ENCODE measurements around the gene NPTX2. TPM values are rescaled to one million over a fixed set of nuclear protein-coding genes. Genes with fewer than 3 reads are reported as not detected.

NPTX2 gene
- total and polyA plus RNA-seq, 2 of the 8 experiments (the other 6 are each of a cell fraction or from before 2014, with no cell fraction given), result 18.4 to 19.2 TPM

GRCh38 chr7:98662289-98662688 is 45.2 kb downstream of the NPTX2 start:
- no peak overlapping the region for H2AK5ac ChIP-seq (ENCODE audit: low read depth, low read length)
- H4K5ac ChIP-seq (ENCODE audit: insufficient read length, low read depth, low read length), result no peak overlapping the region
- H3K27ac ChIP-seq (ENCODE audit: low read depth, low read length), result no peak overlapping the region
- 85% methylated on average over 4 of the region's 4 CpGs; no CpG with 5 or more reads in 1 of the 2 experiments for WGBS, 2 experiments (ENCODE audit: extremely low coverage in 1 of 2, insufficient coverage in 1 of 2, insufficient read length in 1 of 2, insufficient replicate concordance in 2 of 2, low coverage in 1 of 2, low lambda C conversion rate in 2 of 2, missing lambda C conversion rate in 1 of 2)
- no peak overlapping the region for H2BK5ac ChIP-seq (ENCODE audit: low read depth, low read length)
- ChIA-PET POLR2A (ENCODE audit: partially characterized antibody) (no interaction called here), CTCF (ENCODE audit: partially characterized antibody) (interaction anchor here (0.6 to 1.9 kb wide), 3 partner anchors 11 to 22 kb away, joined by 3 to 4 read pairs (median 3); no protein-coding TSS in a partner anchor)
- no peak overlapping the region for H4K91ac ChIP-seq (replicated peaks; ENCODE audit: insufficient read length, low read length)
- no peak overlapping the region for H3K14ac ChIP-seq (ENCODE audit: insufficient read length)
- TF ChIP-seq CBX8 (IDR thresholded peaks at IDR 0.05; ENCODE audit: borderline replicate concordance, low read depth, low read length), result no peak
- TF ChIP-seq BRCA1 (IDR thresholded peaks at IDR 0.05; ENCODE audit: low read depth, low read length), result no peak
- TF ChIP-seq SRF (IDR thresholded peaks at IDR 0.05; ENCODE audit: low read depth, low read length), result no peak
- no peak for TF ChIP-seq EZH2 (IDR thresholded peaks at IDR 0.05; ENCODE audit: low read depth, low read length, severe bottlenecking)
- no peak overlapping the region for H3K56ac ChIP-seq (replicated peaks; ENCODE audit: insufficient read length, low read depth, low read length)
- no peak overlapping the region for H2BK20ac ChIP-seq (ENCODE audit: low read length)
- no peak overlapping the region for H3K4me2 ChIP-seq (ENCODE audit: insufficient read depth in 1 of 2, low read depth in 2 of 2, low read length in 2 of 2)
- no peaks in the 10 kb centered on the region for H3K36me3 ChIP-seq (ENCODE audit: control insufficient read depth in 2 of 4, insufficient read depth in 4 of 4, low read length in 3 of 4)
- H3K4me3 ChIP-seq (ENCODE audit: extremely low read depth in 1 of 4, insufficient read depth in 2 of 4, low read depth in 3 of 4, low read length in 4 of 4), result no peak overlapping the region
- H3K4ac ChIP-seq (replicated peaks; ENCODE audit: insufficient read length, low read depth, low read length), result no peak overlapping the region
- no peaks in the 10 kb centered on the region for H3K23me2 ChIP-seq (ENCODE audit: low read depth, low read length)
- no peaks in the 10 kb centered on the region for H3K4me1 ChIP-seq (replicated peaks in 1 of 4; ENCODE audit: control insufficient read depth in 3 of 4, insufficient read depth in 4 of 4, low read length in 3 of 4)
- no peaks in the 10 kb centered on the region for H3K79me2 ChIP-seq (ENCODE audit: control insufficient read depth in 1 of 2, insufficient read depth in 2 of 2, low read length in 2 of 2)
- no peaks in the 10 kb centered on the region for H4K20me1 ChIP-seq (replicated peaks in 1 of 2; ENCODE audit: control insufficient read depth in 1 of 2, insufficient read depth in 2 of 2, low read length in 2 of 2)
- H4K8ac ChIP-seq (ENCODE audit: extremely low read depth, insufficient read depth, low read length), result no peak overlapping the region
- no peak overlapping the region for H2BK15ac ChIP-seq (ENCODE audit: low read length)
- no peaks in the 10 kb centered on the region; a peak in 1 of 7 replicates for H3K27me3 ChIP-seq (replicated peaks in 1 of 4; ENCODE audit: control insufficient read depth in 3 of 4, extremely low read depth in 1 of 4, insufficient read depth in 3 of 4, low read length in 3 of 4)
- no peak for DNase-seq (ENCODE audit: low read depth in 1 of 2, low spot score in 2 of 2)
- H2BK120ac ChIP-seq (replicated peaks; ENCODE audit: low read depth, low read length), result no peak overlapping the region
- no peak overlapping the region for H3K18ac ChIP-seq (ENCODE audit: extremely low read depth, low read length)
- H3K9ac ChIP-seq (replicated peaks in 1 of 4; ENCODE audit: extremely low read depth in 1 of 4, low read depth in 3 of 4, low read length in 3 of 4), result no peak overlapping the region
- no peak for FAIRE-seq
- H2AFZ ChIP-seq (ENCODE audit: low read length), result no peak overlapping the region
- H3K9me3 ChIP-seq (ENCODE audit: insufficient read depth in 2 of 2, low read depth in 1 of 2, low read length in 1 of 2), result no peaks in the 10 kb centered on the region
- no peak overlapping the region for H3K23ac ChIP-seq (ENCODE audit: insufficient read length)
- no peaks in the 10 kb centered on the region for H3K79me1 ChIP-seq (ENCODE audit: low read depth, low read length)
- no peak overlapping the region for H2BK12ac ChIP-seq (ENCODE audit: low read depth, low read length)
